HepG2 (cell line): Measurements from ENCODE around the gene CPNE4. TPM values are rescaled to one million over a fixed set of nuclear protein-coding genes. Genes with fewer than 3 reads are reported as not detected.

Source experiments
- ATAC-seq: fragments of 200-7000 bp; cut with Tn5 transposase; 3 replicates; pipeline ENCODE4 v1.9.1; 2020; ENCODE audit warnings: mild to moderate bottlenecking, moderate library complexity
- BruUV-seq: library from RNA; stranded (reverse); fragments of 400-500 nt; replicated peaks from 2 replicates; lab custom pipeline; 2021; lab: Mats Ljungman, UMichigan
- CTCF ChIA-PET: fragments of 300-600 bp; formaldehyde crosslinking; extraction: SDS; loops from one replicate; lab custom pipeline; 2021; ENCODE audit warnings: low total read pairs, inconsistent platforms, low intra/inter-chr PET ratio; lab: Yijun Ruan, JAX
- POLR2A ChIA-PET: fragments of 350-600 bp; sonication (Branson Sonifier 250); formaldehyde crosslinking; loops from one replicate; lab custom pipeline; 2020; ENCODE audit warnings: antibody characterized with exemption, inconsistent platforms; lab: Yijun Ruan, JAX
- DNase-seq: peaks from one replicate; pipeline ENCODE4 v3.0.0-alpha.2; 2015; ENCODE audit warnings: low spot score
- FAIRE-seq: peaks from 3 replicates; lab custom pipeline; 2011; peaks lifted over from hg19 to GRCh38; lab: Jason Lieb, UNC
- H2AFZ ChIP-seq: one replicate; pipeline ENCODE4 v1.6.1; 2011; ENCODE audit warnings: low read length, inconsistent platforms
- H3K27ac ChIP-seq: fragments of 300-600 bp; 3 replicates; pipeline ENCODE4 v1.8.0; 2011; ENCODE audit warnings: mixed run types, mild to moderate bottlenecking, mixed read lengths, low read length, inconsistent platforms; ENCODE audit not compliant: insufficient read depth; ENCODE audit errors: extremely low read length
- H3K27me3 ChIP-seq, 2 experiments: fragments of 200-600 bp in 1 of 2; 2 replicates in 1 of 2; 3 replicates in 1 of 2; pipeline versions ENCODE4 v1.6.0 to v1.8.0; 2011; ENCODE audit warnings: low read length in 2 of 2, mild to moderate bottlenecking in 2 of 2, moderate library complexity in 2 of 2, inconsistent platforms in 1 of 2; ENCODE audit not compliant: insufficient read depth in 2 of 2, control insufficient read depth in 1 of 2
- H3K36me3 ChIP-seq, 2 experiments: fragments of 200-600 bp in 1 of 2; replicated peaks in 1 of 2; 2 replicates in 1 of 2; 3 replicates in 1 of 2; pipeline versions ENCODE4 v1.5.1 to v1.8.0; 2011; ENCODE audit warnings: low read length in 2 of 2, inconsistent platforms in 1 of 2; ENCODE audit not compliant: insufficient read depth in 2 of 2, control insufficient read depth in 1 of 2
- H3K4me1 ChIP-seq: 2 replicates; pipeline ENCODE4 v1.5.1; 2012; ENCODE audit warnings: low read length, inconsistent platforms; ENCODE audit not compliant: insufficient read depth
- H3K4me2 ChIP-seq: 2 replicates; pipeline ENCODE4 v1.6.0; 2011; ENCODE audit warnings: low read depth, low read length, inconsistent platforms
- H3K4me3 ChIP-seq, 3 experiments: fragments of 200-600 bp in 1 of 3; sonication (generic), shearing (Covaris generic) in 1 of 3; replicated peaks in 1 of 3; 2 replicates each; pipeline ENCODE4 v1.5.1; 2011 to 2016; ENCODE audit warnings: low read length in 3 of 3, inconsistent platforms in 2 of 3, low read depth in 2 of 3, mild to moderate bottlenecking in 2 of 3, control low read depth in 1 of 3, mixed read lengths in 1 of 3; ENCODE audit not compliant: insufficient read depth in 1 of 3
- H3K79me2 ChIP-seq: one replicate; pipeline ENCODE4 v1.6.1; 2011; ENCODE audit warnings: low read length, inconsistent platforms; ENCODE audit not compliant: insufficient read depth
- H3K9ac ChIP-seq: 2 replicates; pipeline ENCODE4 v1.6.0; 2011; ENCODE audit warnings: mild to moderate bottlenecking, low read depth, low read length, inconsistent platforms; ENCODE audit not compliant: insufficient read depth
- H3K9me3 ChIP-seq: 2 replicates; pipeline ENCODE4 v1.5.1; 2012; ENCODE audit warnings: mild to moderate bottlenecking, low read length
- H4K20me1 ChIP-seq: 2 replicates; pipeline ENCODE4 v1.6.0; 2011; ENCODE audit warnings: inconsistent platforms, mild to moderate bottlenecking, low read length, moderate library complexity; ENCODE audit not compliant: insufficient read depth
- CHD4 ChIP-seq: fragments of 200-600 bp; sonication (generic); IDR thresholded peaks from 2 replicates; pipeline ENCODE4 v1.7.0; 2017; ENCODE audit warnings: mild to moderate bottlenecking, low read length, borderline replicate concordance
- MZF1 ChIP-seq: sonication (generic); formaldehyde crosslinking; IDR thresholded peaks from 2 replicates; pipeline ENCODE4 v1.8.1; 2023; ENCODE audit warnings: mild to moderate bottlenecking, missing genetic modification reagents, borderline replicate concordance
- NAIF1 ChIP-seq: sonication (generic); formaldehyde crosslinking; IDR thresholded peaks from 2 replicates; pipeline ENCODE4 v1.5.0; 2020; ENCODE audit warnings: mild to moderate bottlenecking, missing genetic modification reagents, borderline replicate concordance
- RAD51 ChIP-seq: fragments of 450-650 bp; IDR thresholded peaks from 2 replicates; pipeline ENCODE4 v1.6.1; 2016; ENCODE audit warnings: borderline replicate concordance
- STAG1 ChIP-seq: sonication (generic); formaldehyde crosslinking; IDR thresholded peaks from 2 replicates; pipeline ENCODE4 v1.4.0; 2020; ENCODE audit warnings: missing genetic modification reagents
- ZBTB2 ChIP-seq: sonication (generic); formaldehyde crosslinking; IDR thresholded peaks from 2 replicates; pipeline ENCODE4 v1.8.0; 2022; ENCODE audit warnings: low read depth, missing genetic modification reagents
- WGBS: methylation state at CpG from one replicate; pipeline ENCODE4 v1.1.6; 2017; ENCODE audit warnings: low lambda C conversion rate; 5-methylcytosine and 5-hydroxymethylcytosine counted together
- in situ Hi-C: cut with HindIII; loops from 2 replicates; pipeline ENCODE4 v1.10.0; 2017; ENCODE audit warnings: low pct_unique_long_range_greater_than_20kb; ENCODE audit not compliant: extremely low pct_ligation_motif_present
- intact Hi-C: fragments of 100-400 bp; cut with micrococcal nuclease; formaldehyde crosslinking; loops from one replicate; pipeline ENCODE4 v1.10.0; 2022; ENCODE audit not compliant: unreplicated experiment
- polyA plus RNA-seq, 8 experiments: library from polyadenylated mRNA; depleted of rRNA in 3 of 8; stranded (reverse) in 7 of 8; unstranded in 1 of 8; fragments of >200 nt; fragmentation: Illumina TruSeq in 4 of 8; extraction: Trizol in 4 of 8; gene quantifications; 2 replicates each; pipeline versions ENCODE4 v1.2.1 to v1.2.3, GENCODE V29; 2011 to 2016; ENCODE audit warnings: low read depth in 4 of 8, missing spikeins in 1 of 8, mixed read lengths in 1 of 8; ENCODE audit not compliant: insufficient read depth in 1 of 8
- total RNA-seq, 5 experiments: library from RNA; depleted of rRNA; stranded (reverse); fragments of >200 nt; fragmentation: Illumina TruSeq; extraction: Trizol; gene quantifications; 2 replicates each; pipeline ENCODE4 v1.2.3, GENCODE V29; 2016; ENCODE audit warnings: low read depth in 1 of 5
- TF ChIP-seq, protein P1 (sequence below): sonication (generic); formaldehyde crosslinking; IDR thresholded peaks from 2 replicates; pipeline ENCODE4 v1.4.0; 2020; ENCODE audit warnings: missing genetic modification reagents, mild to moderate bottlenecking, borderline replicate concordance
- TF ChIP-seq, protein P2 (sequence below): sonication (generic); formaldehyde crosslinking; IDR thresholded peaks from 2 replicates; pipeline ENCODE4 v1.4.0; 2020; ENCODE audit warnings: mild to moderate bottlenecking, missing genetic modification reagents

The CPNE4 gene
- total and polyA plus RNA-seq, 2 of the 13 experiments (the other 11 are each of a cell fraction or from before 2014, with no cell fraction given): not detected

DNA sequence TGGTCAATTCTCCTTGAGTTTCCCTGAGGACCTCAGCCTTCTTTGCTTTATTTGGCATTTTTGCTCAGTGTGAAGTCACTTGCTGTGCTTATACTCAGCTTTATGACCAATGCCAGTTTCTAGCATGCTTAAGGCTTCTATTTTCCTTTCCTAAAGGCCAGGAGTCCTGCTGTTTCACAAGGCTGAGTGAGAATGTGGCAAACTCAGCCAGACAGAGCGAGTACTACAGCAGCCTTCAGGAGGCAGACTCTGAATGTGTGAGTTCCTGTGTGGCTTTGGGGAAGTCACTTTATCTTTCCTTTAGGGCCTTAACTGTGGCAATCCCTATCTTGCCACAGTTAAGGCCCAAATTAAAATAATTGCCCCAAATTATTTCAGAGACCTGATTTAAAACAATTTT is 318.8 kb downstream of the CPNE4 start:
- POLR2A ChIA-PET: no interaction called here
- Histone ChIP-seq H3K9ac (no peak overlapping the region), H3K9me3 (no peaks in the 10 kb centered on the region), H3K4me2 (no peak overlapping the region), H3K4me1 (no peaks in the 10 kb centered on the region), H3K27ac (no peak overlapping the region), H3K36me3 (no peaks in the 10 kb centered on the region), H3K27me3 (peaks cover 1 to 4% of the 10 kb centered on the region in 2 experiments; a peak in 1 of 5 replicates), H3K79me2 (no peaks in the 10 kb centered on the region), H3K4me3 (no peak overlapping the region), H2AFZ (no peak overlapping the region), H4K20me1 (no peaks in the 10 kb centered on the region)
- in situ Hi-C loops (no loop called here), intact Hi-C loops (no loop called here)
- FAIRE-seq: no peak
- DNase-seq: no peak
- WGBS: 0% methylated on average over 1 of the region's 1 CpG
- BruUV-seq: no TSS peak
- CTCF ChIA-PET: no interaction called here
- ATAC-seq: no peak
- no peak for TF ChIP-seq NAIF1 (CRISPR knock-in tag)
- TF ChIP-seq, all 625 proteins: peak for 0

GRCh38 chr3:131714585-131715220 is 320.1 kb downstream of the CPNE4 start:
- no peaks in the 10 kb centered on the region for H4K20me1 ChIP-seq
- ChIA-PET CTCF (no interaction called here), POLR2A (no interaction called here)
- H3K4me2 ChIP-seq: no peak overlapping the region
- intact Hi-C loops (no loop called here), in situ Hi-C loops (no loop called here)
- FAIRE-seq (no peak), ATAC-seq (no peak), DNase-seq (no peak)
- peaks cover 1 to 4% of the 10 kb centered on the region in 2 experiments; a peak in 1 of 5 replicates for H3K27me3 ChIP-seq
- no peak overlapping the region for H3K27ac ChIP-seq
- H2AFZ ChIP-seq: no peak overlapping the region
- WGBS: 0% methylated on average over 1 of the region's 1 CpG
- H3K36me3 ChIP-seq: no peaks in the 10 kb centered on the region
- no peaks in the 10 kb centered on the region for H3K9me3 ChIP-seq
- no peaks in the 10 kb centered on the region for H3K79me2 ChIP-seq
- H3K9ac ChIP-seq: no peak overlapping the region
- no peak overlapping the region for H3K4me3 ChIP-seq
- BruUV-seq: no TSS peak
- H3K4me1 ChIP-seq: no peaks in the 10 kb centered on the region
- TF ChIP-seq, protein P1, sequence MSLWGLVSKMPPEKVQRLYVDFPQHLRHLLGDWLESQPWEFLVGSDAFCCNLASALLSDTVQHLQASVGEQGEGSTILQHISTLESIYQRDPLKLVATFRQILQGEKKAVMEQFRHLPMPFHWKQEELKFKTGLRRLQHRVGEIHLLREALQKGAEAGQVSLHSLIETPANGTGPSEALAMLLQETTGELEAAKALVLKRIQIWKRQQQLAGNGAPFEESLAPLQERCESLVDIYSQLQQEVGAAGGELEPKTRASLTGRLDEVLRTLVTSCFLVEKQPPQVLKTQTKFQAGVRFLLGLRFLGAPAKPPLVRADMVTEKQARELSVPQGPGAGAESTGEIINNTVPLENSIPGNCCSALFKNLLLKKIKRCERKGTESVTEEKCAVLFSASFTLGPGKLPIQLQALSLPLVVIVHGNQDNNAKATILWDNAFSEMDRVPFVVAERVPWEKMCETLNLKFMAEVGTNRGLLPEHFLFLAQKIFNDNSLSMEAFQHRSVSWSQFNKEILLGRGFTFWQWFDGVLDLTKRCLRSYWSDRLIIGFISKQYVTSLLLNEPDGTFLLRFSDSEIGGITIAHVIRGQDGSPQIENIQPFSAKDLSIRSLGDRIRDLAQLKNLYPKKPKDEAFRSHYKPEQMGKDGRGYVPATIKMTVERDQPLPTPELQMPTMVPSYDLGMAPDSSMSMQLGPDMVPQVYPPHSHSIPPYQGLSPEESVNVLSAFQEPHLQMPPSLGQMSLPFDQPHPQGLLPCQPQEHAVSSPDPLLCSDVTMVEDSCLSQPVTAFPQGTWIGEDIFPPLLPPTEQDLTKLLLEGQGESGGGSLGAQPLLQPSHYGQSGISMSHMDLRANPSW (CRISPR knock-in tag): no peak
- TF ChIP-seq, protein P2, sequence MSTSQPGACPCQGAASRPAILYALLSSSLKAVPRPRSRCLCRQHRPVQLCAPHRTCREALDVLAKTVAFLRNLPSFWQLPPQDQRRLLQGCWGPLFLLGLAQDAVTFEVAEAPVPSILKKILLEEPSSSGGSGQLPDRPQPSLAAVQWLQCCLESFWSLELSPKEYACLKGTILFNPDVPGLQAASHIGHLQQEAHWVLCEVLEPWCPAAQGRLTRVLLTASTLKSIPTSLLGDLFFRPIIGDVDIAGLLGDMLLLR: no peak
- TF ChIP-seq MZF1 (CRISPR knock-in tag): no peak
- TF ChIP-seq RAD51: no peak
- TF ChIP-seq CHD4: no peak
- no peak for TF ChIP-seq ZBTB2 (CRISPR knock-in tag)
- no peak for TF ChIP-seq STAG1 (CRISPR knock-in tag)
